ENCODE results near the gene MUC12.
"Not testable (repeated sequence)": the region's sequence is repeated elsewhere in the genome, so short reads cannot be mapped to it uniquely, and the experiment has no call there.

Gene MUC12, protein sequence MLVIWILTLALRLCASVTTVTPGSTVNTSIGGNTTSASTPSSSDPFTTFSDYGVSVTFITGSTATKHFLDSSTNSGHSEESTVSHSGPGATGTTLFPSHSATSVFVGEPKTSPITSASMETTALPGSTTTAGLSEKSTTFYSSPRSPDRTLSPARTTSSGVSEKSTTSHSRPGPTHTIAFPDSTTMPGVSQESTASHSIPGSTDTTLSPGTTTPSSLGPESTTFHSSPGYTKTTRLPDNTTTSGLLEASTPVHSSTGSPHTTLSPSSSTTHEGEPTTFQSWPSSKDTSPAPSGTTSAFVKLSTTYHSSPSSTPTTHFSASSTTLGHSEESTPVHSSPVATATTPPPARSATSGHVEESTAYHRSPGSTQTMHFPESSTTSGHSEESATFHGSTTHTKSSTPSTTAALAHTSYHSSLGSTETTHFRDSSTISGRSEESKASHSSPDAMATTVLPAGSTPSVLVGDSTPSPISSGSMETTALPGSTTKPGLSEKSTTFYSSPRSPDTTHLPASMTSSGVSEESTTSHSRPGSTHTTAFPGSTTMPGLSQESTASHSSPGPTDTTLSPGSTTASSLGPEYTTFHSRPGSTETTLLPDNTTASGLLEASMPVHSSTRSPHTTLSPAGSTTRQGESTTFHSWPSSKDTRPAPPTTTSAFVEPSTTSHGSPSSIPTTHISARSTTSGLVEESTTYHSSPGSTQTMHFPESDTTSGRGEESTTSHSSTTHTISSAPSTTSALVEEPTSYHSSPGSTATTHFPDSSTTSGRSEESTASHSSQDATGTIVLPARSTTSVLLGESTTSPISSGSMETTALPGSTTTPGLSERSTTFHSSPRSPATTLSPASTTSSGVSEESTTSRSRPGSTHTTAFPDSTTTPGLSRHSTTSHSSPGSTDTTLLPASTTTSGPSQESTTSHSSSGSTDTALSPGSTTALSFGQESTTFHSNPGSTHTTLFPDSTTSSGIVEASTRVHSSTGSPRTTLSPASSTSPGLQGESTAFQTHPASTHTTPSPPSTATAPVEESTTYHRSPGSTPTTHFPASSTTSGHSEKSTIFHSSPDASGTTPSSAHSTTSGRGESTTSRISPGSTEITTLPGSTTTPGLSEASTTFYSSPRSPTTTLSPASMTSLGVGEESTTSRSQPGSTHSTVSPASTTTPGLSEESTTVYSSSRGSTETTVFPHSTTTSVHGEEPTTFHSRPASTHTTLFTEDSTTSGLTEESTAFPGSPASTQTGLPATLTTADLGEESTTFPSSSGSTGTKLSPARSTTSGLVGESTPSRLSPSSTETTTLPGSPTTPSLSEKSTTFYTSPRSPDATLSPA (N-terminal part only)

DNA sequence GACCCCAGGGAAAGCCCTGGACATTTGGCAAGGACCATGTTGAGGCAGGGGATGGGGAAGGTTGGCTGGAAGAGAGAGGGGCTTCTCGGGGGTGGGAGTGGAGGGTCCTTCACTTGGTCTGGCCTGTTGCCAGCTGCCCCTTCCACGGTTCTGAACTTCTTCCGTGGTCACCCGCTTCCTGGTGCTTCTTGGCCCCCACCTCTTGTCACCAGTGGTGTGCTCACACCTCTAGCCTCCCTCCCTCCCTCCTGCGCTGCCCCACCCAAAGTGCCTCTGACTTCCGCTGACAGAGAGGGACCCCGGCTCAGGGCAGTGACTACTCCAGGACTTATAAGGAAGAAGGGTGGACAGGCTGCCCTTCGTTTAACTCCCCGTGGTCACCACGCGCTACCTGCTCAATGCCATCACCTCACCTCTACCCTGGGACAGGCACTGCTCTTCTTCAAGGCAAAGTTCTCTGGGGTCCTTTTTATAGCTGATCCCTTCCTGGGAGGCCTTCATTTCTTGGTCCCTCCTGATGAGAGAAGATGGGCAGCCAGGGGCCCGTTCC, at the start of gene MUC12:
TSS of gene MUC12 (plus strand) at position 500 of the 550 bp plus-strand sequence. CDS start 58 bp downstream, outside the sequence.
- DNase-seq = no peak

DNA sequence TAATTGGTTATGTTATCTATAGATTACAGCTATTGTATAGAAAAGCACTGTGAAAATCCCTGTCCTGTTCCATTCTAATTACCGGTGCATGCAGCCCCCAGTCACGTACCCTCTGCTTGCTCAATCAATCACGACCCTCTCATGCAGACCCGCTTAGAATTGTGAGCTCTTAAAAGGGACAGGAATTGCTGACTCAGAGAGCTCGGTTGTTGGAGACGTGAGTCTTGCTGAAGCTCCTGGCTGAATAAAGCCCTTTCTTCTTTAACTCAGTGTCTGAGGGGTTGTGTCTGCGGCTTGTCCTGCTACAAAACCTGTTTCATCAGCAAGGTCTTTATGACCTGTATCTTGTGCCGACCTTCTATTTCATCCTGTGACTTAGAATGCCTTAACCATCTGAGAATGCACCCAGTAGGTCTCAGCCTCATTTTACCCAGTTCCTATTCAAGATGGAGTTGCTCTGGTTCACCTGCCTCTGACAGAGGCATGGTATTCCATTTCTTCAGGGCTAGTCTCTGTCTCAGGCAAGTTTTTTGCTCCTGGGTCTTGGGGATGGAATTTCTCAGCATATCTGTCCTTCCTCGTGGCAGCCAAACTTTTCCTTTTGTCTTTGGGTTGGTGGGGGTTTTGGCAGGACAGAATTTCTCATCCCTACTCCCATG, 49.5 kb upstream of the MUC12 start:
- not testable (repeated sequence) for DNase-seq

DNA sequence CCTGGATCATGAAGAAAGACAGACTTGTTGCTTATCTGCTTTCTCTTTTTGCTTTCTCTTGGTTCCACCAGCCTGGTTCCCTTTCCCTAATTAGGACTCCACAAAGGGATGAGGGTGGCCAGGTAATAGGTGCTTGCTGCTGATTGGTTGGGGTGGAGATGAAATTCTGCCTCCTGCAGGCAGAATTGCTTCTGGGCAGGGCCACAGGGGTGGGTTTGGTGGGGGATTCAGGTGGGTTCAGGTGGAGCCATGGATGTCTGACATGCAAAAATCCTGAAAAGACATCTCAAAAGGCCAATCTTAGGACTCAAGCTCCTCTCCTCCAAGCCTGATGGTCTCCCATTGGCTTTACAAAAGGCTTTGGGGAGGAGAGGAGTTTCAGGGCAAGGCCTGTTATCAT, 48.3 kb upstream of the MUC12 start:
- DNase-seq = no peak

DNA sequence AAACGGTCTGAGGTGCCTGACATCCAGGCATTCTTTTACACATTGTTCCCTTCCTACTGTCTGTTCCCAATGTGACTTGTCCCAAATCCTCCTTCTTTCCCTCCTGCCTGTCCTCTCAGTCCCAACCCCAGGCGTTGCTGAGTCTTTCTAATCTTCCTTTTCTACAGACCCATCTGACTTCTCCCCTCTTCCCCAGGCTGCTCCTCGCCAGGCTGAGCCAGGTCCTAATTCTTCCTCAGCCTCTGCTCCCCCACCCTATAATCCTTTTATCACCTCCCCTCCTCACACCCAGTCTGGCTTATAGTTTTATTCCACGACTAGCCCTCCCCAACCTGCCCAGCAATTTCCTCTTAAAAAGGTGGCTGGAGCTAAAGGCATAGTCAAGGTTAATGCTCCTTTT, 45.7 kb upstream of the MUC12 start:
- DNase-seq = not testable (repeated sequence)

DNA sequence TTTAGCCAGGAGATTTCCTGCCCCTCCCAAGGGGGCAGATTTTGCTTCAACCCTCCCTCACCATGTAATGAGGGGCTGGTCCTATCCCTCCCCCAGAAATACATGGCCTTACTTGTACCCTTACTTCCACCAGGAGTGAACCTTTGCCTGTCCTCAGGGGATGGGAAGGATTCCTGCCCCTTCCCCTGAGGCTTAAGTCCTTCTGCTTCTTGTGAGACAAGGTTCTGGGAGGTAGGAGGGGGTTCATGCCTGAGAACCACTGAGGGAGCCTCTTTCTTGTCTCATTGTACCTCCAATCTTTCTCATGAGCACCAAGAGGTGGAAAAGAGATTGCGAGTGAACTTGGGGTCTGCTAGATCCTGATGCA, 39.6 kb upstream of the MUC12 start:
- no peak for DNase-seq

DNA sequence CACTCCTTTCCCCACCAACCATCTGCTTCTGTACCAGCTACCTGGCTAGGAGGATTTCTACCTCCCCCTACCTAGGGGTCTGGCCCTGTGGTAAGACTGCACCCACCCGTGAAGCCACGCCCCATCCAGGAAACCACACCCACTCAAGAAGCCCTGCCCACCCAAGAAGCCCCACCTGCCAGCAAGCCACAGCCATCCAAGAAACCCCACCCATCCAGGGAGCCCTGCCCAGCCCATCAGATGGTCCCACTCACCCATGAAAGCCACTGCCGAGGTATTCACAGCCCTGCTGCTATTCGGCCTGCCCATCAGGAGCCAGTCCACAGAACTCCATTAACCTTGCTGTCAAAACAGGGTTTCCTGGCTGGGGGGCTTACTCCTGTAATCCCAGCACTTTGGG, 35.6 kb upstream of the MUC12 start:
- no peak for DNase-seq

DNA sequence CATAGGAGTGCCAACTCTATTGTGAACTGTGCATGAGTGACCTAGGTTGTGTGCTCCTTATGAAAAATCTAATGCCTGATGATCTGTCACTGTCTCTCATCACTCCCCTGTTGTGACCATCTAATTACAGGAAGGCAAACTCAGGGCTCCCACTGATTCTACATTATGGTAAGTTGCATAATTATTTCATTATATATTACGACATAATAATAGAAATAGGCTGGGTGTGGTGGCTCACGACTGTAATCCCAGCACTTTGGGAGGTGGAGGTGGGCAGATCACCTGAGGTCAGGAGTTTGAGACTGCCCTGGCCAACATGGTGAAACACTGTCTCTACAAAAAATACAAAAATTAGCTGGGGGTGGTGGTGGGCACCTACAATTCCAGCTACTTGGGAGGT, 34.0 kb upstream of the MUC12 start:
- not testable (repeated sequence) for DNase-seq

DNA sequence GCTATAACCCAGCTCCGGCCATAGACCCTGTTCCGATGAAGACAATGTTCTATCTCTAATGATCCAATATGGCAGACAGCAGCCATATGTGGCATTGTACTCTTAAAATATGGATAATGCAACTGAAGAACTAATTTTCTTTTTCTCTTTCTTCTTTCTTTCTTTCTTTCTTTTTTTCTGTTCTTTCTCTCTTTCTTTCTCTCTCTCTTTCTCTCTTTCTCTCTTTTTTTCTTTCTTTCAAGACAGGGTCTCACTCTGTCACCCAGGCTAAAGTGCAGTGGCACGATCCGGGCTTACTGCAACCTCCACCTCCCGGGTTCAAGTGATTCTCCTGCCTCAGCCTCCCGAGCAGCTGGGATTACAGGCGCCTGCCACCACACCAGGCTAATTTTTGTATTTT, 33.2 kb upstream of the MUC12 start:
- DNase-seq = not testable (repeated sequence)

DNA sequence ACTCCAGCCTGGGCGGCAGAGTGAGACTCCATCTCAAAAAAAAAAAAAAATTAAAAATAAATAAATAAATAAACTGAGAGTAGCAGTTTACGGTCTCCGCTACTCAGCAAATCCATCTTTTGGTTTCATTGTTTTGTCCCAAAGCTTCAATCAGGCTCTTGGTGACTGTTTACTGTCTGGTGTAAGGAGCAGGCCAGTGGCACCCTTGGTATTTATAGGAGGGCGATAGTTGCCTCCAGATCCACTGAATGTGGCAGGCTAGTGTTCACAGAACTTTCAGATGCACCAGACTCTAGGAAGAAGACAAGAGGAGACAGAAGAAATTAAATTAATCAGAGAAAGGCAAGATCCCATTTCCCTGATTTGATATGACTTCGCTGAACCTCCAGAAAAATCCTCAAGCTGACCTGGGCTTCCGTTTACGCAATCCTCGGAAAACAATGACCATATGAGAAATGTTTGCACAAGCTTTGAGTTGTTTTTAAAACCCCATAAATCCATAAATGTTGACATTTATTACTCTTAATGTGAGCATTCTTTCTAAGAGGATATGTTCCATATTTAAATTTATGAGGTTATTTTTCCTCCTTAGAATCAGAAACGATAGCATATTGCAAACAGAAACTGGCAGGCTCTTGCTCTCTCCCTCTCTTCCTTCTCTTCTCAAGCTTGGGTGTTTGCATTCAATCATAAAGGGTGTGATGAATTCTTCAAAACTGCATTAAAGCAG, 27.2 kb upstream of the MUC12 start:
- DNase-seq = no peak

DNA sequence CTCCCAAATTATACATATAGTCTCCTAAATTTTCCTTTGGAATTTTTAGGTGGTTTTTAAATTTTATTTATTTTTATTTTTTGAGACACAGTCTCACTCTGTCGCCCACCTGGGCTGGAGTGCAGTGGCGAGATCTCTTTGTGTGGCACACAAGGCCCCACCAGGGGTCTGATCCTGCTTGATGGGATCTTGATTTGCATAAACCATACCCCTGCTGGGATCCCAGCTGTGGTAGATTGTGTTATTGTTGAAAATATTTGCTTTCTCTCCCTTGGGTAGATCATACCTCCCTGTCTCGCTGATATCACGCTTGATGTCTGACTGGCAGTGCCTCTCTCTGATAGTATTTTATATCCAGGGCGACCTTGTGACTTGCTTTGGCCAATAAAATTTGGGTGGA, 25.7 kb upstream of the MUC12 start:
- no peak for DNase-seq

DNA sequence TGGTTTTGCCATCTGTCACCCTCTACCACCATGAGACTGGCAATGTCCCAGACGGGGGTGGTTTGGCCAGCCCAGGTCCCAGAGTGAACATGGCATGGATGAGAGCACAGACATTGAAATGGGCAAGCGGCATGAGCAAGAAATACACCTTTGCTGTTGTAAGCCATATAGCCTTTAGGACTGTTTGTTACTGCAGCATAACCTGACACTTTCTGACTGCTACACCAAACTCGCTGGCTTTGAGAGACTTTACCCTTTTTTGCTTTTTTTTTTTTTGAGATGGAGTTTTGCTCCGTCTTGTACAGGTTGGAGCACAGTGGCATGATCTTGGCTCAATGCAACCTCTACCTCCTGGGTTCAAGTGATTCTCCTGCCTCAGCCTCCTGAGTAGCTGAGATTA, 25.2 kb upstream of the MUC12 start:
- DNase-seq = no peak

DNA sequence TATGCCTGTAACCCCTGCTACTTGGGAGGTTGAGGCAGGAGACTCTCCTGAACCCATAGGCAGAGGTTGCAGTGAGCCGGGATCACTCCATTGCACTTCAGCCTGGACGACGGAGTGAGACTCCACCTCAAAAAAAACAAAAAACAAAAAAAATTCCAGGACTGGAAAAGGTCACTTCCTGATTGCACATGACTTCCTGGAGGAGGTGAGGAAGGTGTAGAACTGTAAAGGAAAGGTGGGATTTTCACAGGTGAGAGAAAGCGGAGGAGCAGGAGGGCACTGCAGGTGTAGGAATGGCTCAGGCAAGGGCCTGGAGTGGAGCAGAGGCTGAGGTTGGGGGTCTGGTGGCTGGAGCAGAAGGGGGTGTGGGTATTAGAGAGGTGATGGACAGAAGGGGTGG, 23.3 kb upstream of the MUC12 start:
- DNase-seq = no peak

DNA sequence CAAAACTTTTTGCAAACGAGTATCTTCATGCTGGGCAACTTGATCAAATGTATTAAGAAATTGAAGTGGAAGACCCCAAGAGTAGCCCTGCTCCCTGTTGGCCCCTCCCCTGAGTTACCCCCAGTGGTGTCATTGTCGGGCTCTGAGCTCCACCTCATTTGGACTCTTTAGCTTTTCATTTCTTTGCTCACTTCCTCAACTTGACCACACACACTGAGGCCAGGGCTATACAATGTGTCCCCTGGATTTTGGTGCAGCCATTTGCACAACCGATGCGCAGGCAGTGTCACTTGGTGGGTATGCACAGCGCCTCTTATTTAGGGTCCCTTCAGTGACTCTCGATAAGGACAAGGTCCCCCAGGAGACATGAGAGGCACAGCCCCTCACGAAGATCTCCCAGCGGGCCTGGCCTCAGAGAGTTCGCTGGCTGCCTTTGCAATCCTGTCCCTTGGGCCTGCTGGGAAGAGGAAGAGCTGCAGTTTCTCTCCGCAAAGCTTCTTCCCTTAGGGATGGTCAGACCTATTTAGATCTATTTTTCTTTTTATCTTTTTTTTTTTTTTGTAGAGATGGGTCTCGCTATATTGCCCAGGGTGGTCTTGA, 22.5 kb upstream of the MUC12 start:
- DNase-seq = no peak

DNA sequence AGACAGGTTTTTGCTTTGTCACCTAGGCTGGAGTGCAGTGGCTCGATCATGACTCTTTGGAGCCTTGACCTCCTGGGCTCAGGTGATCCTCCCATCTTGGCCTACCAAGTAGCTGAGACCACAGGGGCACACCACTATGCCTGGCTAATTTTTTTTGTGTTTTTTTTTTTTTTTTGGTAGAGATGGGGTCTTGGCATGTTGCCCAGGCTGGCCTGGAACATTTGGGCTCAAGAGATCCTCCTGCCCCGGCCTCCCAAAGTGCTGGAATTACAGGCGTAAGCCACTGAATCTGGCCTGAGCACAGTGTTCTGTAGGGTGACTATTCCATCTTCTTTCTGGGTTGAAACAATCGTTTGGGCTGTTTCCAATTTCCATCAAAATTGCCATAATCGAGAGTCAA, 21.6 kb upstream of the MUC12 start:
- DNase-seq = no peak

DNA sequence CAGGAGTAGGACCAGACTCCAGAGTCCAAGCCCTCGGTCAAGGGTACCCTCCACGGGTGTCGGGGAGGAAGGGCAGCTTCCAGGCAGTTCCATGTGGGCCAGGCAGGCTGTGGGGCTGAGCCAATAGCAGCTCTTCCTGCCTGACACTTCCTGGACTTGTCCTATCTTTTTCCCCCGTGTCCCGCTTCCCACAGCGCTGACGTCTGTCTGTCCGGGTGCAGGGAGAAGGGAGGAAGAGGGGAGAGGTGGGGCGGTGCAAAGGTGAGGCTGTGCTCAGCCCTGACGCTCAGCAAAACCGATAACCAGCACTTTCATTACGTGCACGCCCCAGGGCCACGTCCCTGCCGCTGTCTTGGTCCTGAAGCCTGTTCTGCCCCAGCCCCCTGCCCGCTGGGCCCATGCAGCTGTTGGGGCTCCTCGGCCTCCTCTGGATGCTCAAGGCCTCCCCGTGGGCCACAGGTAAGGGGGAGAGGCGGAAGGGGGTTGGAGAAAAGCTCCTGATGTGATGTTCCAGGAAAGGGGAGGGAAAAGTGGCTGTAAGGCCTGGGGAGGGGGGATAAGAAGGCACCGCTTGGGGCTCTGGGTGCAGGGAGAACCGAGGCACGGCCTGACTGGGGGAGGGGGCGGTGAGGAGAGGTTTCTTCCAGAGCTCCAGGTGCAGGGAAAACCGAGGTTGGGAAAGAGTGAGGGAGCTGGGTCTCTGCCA, 20.0 kb upstream of the MUC12 start, which contains the start of gene MUC3A:
TSS of gene MUC3A (plus strand) at position 308 of the 706 bp plus-strand sequence. CDS start at position 399, 91 bp downstream.
- DNase-seq = no peak

DNA sequence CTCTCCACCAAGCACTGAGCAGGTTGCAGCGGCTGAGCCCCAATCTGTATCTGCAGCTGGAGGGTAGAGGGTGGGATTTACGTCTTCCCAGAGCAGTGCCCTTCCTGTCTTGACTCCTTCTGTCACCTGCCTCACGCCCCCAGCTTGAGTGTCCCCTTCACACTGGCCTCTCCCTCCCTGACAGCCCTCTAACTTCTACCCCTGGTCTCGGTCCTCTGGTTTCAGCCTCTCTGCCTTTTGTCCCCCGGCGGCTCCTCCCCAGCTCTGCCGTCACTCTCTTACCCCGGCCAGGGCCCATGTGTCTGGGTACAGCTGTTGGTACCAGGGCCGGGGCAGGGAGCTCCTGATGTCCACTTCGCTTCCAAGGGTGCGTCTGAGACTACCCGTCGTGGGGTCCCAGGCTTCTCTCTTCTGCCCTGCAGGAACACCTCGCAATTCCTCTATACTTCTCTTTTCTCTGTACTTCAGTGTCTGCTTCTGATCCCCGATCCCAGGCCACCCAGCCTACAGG, 19.4 kb upstream of the MUC12 start:
- no peak for DNase-seq

DNA sequence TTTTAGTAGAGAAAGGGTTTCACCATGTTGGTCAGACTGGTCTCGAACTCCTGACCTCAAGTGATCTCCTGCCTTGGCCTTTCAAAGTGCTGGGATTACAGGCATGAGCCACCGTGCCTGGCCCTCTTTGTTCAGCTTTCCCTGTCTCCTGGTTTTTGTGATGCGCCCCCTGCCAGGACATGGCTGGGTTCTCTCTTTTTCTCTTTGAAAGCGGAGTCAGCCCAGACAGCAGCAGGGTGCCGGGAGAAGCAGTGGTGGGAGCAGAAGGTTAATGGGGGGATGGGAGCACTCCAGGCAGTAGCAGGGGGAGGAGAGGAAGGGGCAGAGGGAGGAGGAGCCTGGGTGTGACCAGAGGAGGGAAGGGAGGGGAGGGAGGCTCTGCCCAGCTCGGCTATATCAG, 18.2 kb upstream of the MUC12 start:
- DNase-seq = no peak

DNA sequence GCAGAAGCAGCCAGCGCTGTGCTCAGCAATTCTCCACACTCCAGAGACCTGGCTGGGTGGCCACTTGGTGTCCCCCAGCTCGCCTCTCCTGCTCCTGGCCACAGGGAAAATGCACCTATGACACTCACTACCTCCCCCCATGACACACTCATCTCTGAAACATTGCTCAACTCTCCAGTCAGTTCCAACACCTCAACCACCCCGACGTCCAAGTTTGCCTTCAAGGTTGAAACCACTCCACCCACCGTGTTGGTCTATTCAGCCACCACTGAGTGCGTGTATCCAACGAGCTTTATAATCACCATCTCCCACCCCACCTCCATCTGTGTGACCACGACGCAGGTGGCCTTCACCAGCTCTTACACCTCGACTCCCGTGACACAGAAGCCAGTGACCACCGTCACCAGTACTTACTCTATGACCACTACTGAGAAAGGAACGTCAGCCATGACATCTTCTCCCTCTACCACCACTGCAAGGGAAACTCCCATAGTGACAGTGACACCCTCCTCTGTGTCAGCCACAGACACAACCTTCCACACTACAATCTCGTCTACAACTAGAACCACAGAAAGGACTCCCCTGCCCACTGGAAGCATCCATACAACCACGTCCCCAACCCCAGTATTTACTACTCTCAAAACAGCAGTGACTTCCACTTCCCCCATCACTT, 17.3 kb upstream of the MUC12 start:
- DNase-seq = no peak

DNA sequence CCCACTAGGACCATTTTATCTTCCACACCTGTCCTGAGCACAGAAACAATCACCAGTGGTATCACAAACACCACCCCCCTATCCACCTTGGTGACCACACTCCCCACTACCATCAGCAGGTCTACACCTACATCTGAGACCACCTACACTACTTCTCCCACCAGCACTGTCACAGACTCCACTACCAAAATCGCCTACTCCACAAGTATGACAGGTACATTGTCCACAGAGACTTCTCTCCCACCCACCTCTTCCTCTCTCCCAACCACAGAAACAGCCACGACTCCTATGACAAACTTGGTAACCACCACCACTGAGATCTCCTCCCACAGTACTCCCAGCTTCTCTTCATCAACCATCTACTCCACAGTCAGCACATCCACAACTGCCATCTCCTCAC, 16.7 kb upstream of the MUC12 start:
- DNase-seq = no peak

All from midbrain (tissue), 1 donor.